Cardiac muscle cell (in vitro differentiated cells and primary cell): ENCODE measurements around the gene SETDB2. TPM values are rescaled to one million over a fixed set of nuclear protein-coding genes. Genes with fewer than 3 reads are reported as not detected.
A peak's percentile ranks its signal among the peaks of the same experiment; 100 is the strongest.

Source experiments
- DNase-seq, 2 donors: peaks; one replicate each; pipeline versions ENCODE4 v3.0.0 to v3.0.0-alpha.2; 2010 to 2017; ENCODE audit warnings: low read depth in 1 of 2, low spot score in 1 of 2
- H3K27ac ChIP-seq: fragments of 200-600 bp; sonication (generic); 2 replicates; pipeline ENCODE4 v1.5.1; 2016
- H3K27me3 ChIP-seq: fragments of 200-600 bp; sonication (generic); 2 replicates; pipeline ENCODE4 v1.6.0; 2016; ENCODE audit warnings: control low read depth
- H3K36me3 ChIP-seq: fragments of 200-600 bp; sonication (generic); 2 replicates; pipeline ENCODE4 v1.5.1; 2016; ENCODE audit warnings: control low read depth
- H3K4me1 ChIP-seq: fragments of 200-600 bp; sonication (generic); 2 replicates; pipeline ENCODE4 v1.8.1; 2017; ENCODE audit warnings: low read depth, mild to moderate bottlenecking, mixed run types
- H3K4me3 ChIP-seq: fragments of 200-600 bp; sonication (generic); 2 replicates; pipeline ENCODE4 v1.5.1; 2016; ENCODE audit warnings: mild to moderate bottlenecking
- H3K9me3 ChIP-seq: fragments of 200-600 bp; sonication (generic); 2 replicates; pipeline ENCODE4 v1.5.1; 2017; ENCODE audit warnings: low read depth, mild to moderate bottlenecking, control low read depth
- CTCF ChIP-seq: IDR thresholded peaks from 2 replicates; pipeline ENCODE4 v1.5.1; 2012; ENCODE audit warnings: low read depth, mild to moderate bottlenecking, low read length
- polyA plus RNA-seq: library from polyadenylated mRNA; unstranded; fragments of >200 nt; fragmentation: Nextera tagmentation; extraction: Ambion mirVana; gene quantifications from 2 replicates; pipeline ENCODE4 v1.2.1, GENCODE V29; 2016
- total RNA-seq: library from RNA; depleted of rRNA; stranded (reverse); fragments of >200 nt; gene quantifications from 2 replicates; pipeline ENCODE4 v1.2.3, GENCODE V29; 2016

Gene SETDB2
- total and polyA plus RNA-seq, 2 experiments from 2014 or later: 7.5 to 12.4 TPM

GRCh38 chr13:49539746-49540145, 95.7 kb downstream of the SETDB2 start:
- no peak for DNase-seq

GRCh38 chr13:49540552-49540951, 96.5 kb downstream of the SETDB2 start:
- DNase-seq: peak in 1 of 2 donors; percentile 60
- Histone ChIP-seq H3K27me3 (no peaks in the 10 kb centered on the region), H3K36me3 (peaks cover 20% of the 10 kb centered on the region), H3K4me1 (no peaks in the 10 kb centered on the region), H3K9me3 (no peaks in the 10 kb centered on the region), H3K27ac (no peak overlapping the region), H3K4me3 (no peak overlapping the region)
- TF ChIP-seq CTCF: no peak

More at GRCh38 chr13:49539746-49540145, 95.7 kb downstream of the SETDB2 start:
- Histone ChIP-seq H3K36me3 (peaks cover 20% of the 10 kb centered on the region), H3K4me1 (no peaks in the 10 kb centered on the region), H3K4me3 (no peak overlapping the region), H3K27ac (no peak overlapping the region), H3K27me3 (no peaks in the 10 kb centered on the region), H3K9me3 (no peaks in the 10 kb centered on the region)
- TF ChIP-seq CTCF: no peak

GRCh38 chr13:49543656-49544055, 99.6 kb downstream of the SETDB2 start:
- Histone ChIP-seq H3K4me3 (no peak overlapping the region), H3K9me3 (no peaks in the 10 kb centered on the region), H3K27me3 (no peaks in the 10 kb centered on the region), H3K4me1 (no peaks in the 10 kb centered on the region), H3K36me3 (peaks cover 23% of the 10 kb centered on the region), H3K27ac (no peak overlapping the region)
- DNase-seq: no peak
- TF ChIP-seq CTCF: no peak

Other genes with a start within 250 kb of the SETDB2 start
- not detected in 2 replicates for gene MLNR, start 223.9 kb upstream of the SETDB2 start, total RNA-seq
- 0.14 TPM in 1 of 2 replicates, not detected in the other for gene MLNR, start 223.9 kb upstream of the SETDB2 start, polyA plus RNA-seq
- gene CDADC1, start 196.3 kb upstream of the SETDB2 start, total RNA-seq: 4.0 and 9.1 TPM in 2 replicates
- 12.7 and 14.0 TPM in 2 replicates for gene CDADC1, start 196.3 kb upstream of the SETDB2 start, polyA plus RNA-seq
- 25.5 TPM in 2 replicates for gene CAB39L, start 210 bp upstream of the SETDB2 start, total RNA-seq
- gene CAB39L, start 210 bp upstream of the SETDB2 start, polyA plus RNA-seq: 22.3 and 25.9 TPM in 2 replicates
- gene PHF11, start 51.7 kb downstream of the SETDB2 start, total RNA-seq: 3.7 and 4.8 TPM in 2 replicates
- gene PHF11, start 51.7 kb downstream of the SETDB2 start, polyA plus RNA-seq: 9.5 and 11.8 TPM in 2 replicates
- 15.2 and 15.4 TPM in 2 replicates for gene RCBTB1, start 141.3 kb downstream of the SETDB2 start, total RNA-seq
- gene RCBTB1, start 141.3 kb downstream of the SETDB2 start, polyA plus RNA-seq: 16.5 and 17.2 TPM in 2 replicates
- gene ARL11, start 184.2 kb downstream of the SETDB2 start, total RNA-seq: 0.21 and 0.70 TPM in 2 replicates
- 0.21 and 1.1 TPM in 2 replicates for gene ARL11, start 184.2 kb downstream of the SETDB2 start, polyA plus RNA-seq
- 79.8 and 104 TPM in 2 replicates for gene EBPL, start 247.2 kb downstream of the SETDB2 start, total RNA-seq
- 75.1 and 105 TPM in 2 replicates for gene EBPL, start 247.2 kb downstream of the SETDB2 start, polyA plus RNA-seq